Lung (tissue), 13 donors: Measurements from ENCODE around the gene ABL2. TPM values are rescaled to one million over a fixed set of nuclear protein-coding genes. Genes with fewer than 3 reads are reported as not detected.

Experiments
- ATAC-seq: fragments of 200-7000 bp; cut with Tn5 transposase; one replicate; pipeline ENCODE4 v1.9.1; 2020; ENCODE audit warnings: moderate number of reproducible peaks; ENCODE audit not compliant: insufficient read depth, low FRiP score
- DNase-seq, 3 donors: peaks; one replicate each; pipeline ENCODE4 v3.0.0-alpha.2; 2013 to 2017
- H3K27ac ChIP-seq, 2 donors: one replicate each; pipeline ENCODE4 v1.5.1; 2013; ENCODE audit warnings: mild to moderate bottlenecking in 2 of 2, moderate library complexity in 2 of 2, control low read depth in 1 of 2, inconsistent platforms in 1 of 2, low read depth in 1 of 2, low read length in 1 of 2
- H3K27me3 ChIP-seq, 3 donors: one replicate each; pipeline ENCODE4 v1.5.1; 2013; ENCODE audit warnings: low read length in 2 of 3; ENCODE audit not compliant: control insufficient read depth in 3 of 3, insufficient read depth in 3 of 3
- H3K36me3 ChIP-seq, 4 donors: one replicate each; pipeline ENCODE4 v1.5.1; 2013; ENCODE audit warnings: low read length in 4 of 4, mild to moderate bottlenecking in 1 of 4, moderate library complexity in 1 of 4; ENCODE audit not compliant: control insufficient read depth in 4 of 4, insufficient read depth in 4 of 4
- H3K4me1 ChIP-seq, 5 donors: one replicate each; pipeline ENCODE4 v1.5.1; 2013; ENCODE audit warnings: low read length in 5 of 5, mild to moderate bottlenecking in 2 of 5, moderate library complexity in 1 of 5; ENCODE audit not compliant: control insufficient read depth in 5 of 5, insufficient read depth in 5 of 5
- H3K4me3 ChIP-seq: one replicate; pipeline ENCODE4 v1.5.1; 2013; ENCODE audit warnings: mild to moderate bottlenecking, control low read depth, moderate library complexity
- H3K9ac ChIP-seq, 2 donors: one replicate each; pipeline ENCODE4 v1.5.1; 2013; ENCODE audit warnings: low read length in 2 of 2, control low read depth in 1 of 2; ENCODE audit not compliant: insufficient read depth in 1 of 2
- H3K9me3 ChIP-seq, 4 donors: one replicate each; pipeline ENCODE4 v1.5.1; 2013; ENCODE audit warnings: low read length in 3 of 4, mild to moderate bottlenecking in 1 of 4, moderate library complexity in 1 of 4; ENCODE audit not compliant: control insufficient read depth in 4 of 4, insufficient read depth in 3 of 4
- CTCF ChIP-seq: IDR thresholded peaks from 2 replicates; pipeline ENCODE4 v1.5.1; 2012; ENCODE audit warnings: mild to moderate bottlenecking; ENCODE audit errors: control extremely low read depth, extremely low read depth
- WGBS, 2 donors: extraction: QIAGEN DNeasy Blood & Tissue Kit; methylation state at CpG; one replicate each; pipeline ENCODE4 v1.1.7; 2013; 5-methylcytosine and 5-hydroxymethylcytosine counted together
- polyA plus RNA-seq, 2 donors: library from polyadenylated mRNA; stranded (reverse); fragments of 200-250 nt; gene quantifications; one replicate each; pipeline ENCODE4 v1.2.1, GENCODE V29; 2013
- small RNA-seq: library from RNA; depleted of rRNA; stranded (forward); fragments of <200 nt; gene quantifications from one replicate; pipeline ENCODE3, GENCODE V24; 2014; ENCODE audit warnings: low replicate concordance
- total RNA-seq, 2 donors: library from RNA; depleted of rRNA in 1 of 2; stranded (reverse); fragments of >200 nt in 1 of 2; gene quantifications; one replicate each; pipeline ENCODE4 v1.2.1, GENCODE V29; 2014 to 2021
- donor health status: control.
- donor health status: control.
- donor health status: Bipolar disorder and iron deficiency.
- donor health status: healthy.
- donor health status: DM: yes; HTN: yes; CAD: no.

The ABL2 gene
- total and polyA plus RNA-seq, 4 donors, result 3.3 to 27.8 (median 16.4) TPM

GRCh38 chr1:179055937-179056336 is 173.5 kb downstream of the ABL2 start:
- DNase-seq (no peak), ATAC-seq (no peak)
- Histone ChIP-seq H3K27me3 (no peaks in the 10 kb centered on the region), H3K4me1 (peaks cover 0 to 3% (median 0%) of the 10 kb centered on the region in 5 donors), H3K9ac (no peak overlapping the region), H3K27ac (no peak overlapping the region), H3K4me3 (no peak overlapping the region), H3K9me3 (peaks cover 0 to 1% (median 0%) of the 10 kb centered on the region in 4 donors), H3K36me3 (peaks cover 7 to 26% (median 12%) of the 10 kb centered on the region in 4 donors)
- no peak for TF ChIP-seq CTCF
- 100% methylated on average over 2 of the region's 2 CpGs for WGBS, 2 donors

- no peak overlapping the region for H3K9ac ChIP-seq
- H3K9me3 ChIP-seq, result peaks cover 0 to 1% (median 0%) of the 10 kb centered on the region in 4 donors
- H3K27me3 ChIP-seq, result no peaks in the 10 kb centered on the region
- WGBS, 2 donors, result 89 to 92% methylated on average over 2 of the region's 2 CpGs
- ATAC-seq, result no peak
- TF ChIP-seq CTCF, result no peak
- peaks cover 0 to 3% (median 0%) of the 10 kb centered on the region in 5 donors for H3K4me1 ChIP-seq
- H3K27ac ChIP-seq, result no peak overlapping the region
- no peak for DNase-seq
- peaks cover 5 to 22% (median 12%) of the 10 kb centered on the region in 4 donors for H3K36me3 ChIP-seq
- no peak overlapping the region for H3K4me3 ChIP-seq
Measured at GRCh38 chr1:179053486-179053885, 176.0 kb downstream of the ABL2 start.

GRCh38 chr1:179052776-179053175 is 176.7 kb downstream of the ABL2 start:
- no peak overlapping the region for H3K4me3 ChIP-seq
- H3K9me3 ChIP-seq, result peaks cover 0 to 1% (median 0%) of the 10 kb centered on the region in 4 donors
- TF ChIP-seq CTCF, result no peak
- H3K9ac ChIP-seq, result no peak overlapping the region
- H3K36me3 ChIP-seq, result peaks cover 3 to 22% (median 12%) of the 10 kb centered on the region in 4 donors
- H3K4me1 ChIP-seq, result peaks cover 0 to 2% (median 0%) of the 10 kb centered on the region in 5 donors
- ATAC-seq, result no peak
- no peak for DNase-seq
- H3K27ac ChIP-seq, result no peak overlapping the region
- WGBS, 2 donors, result 60 to 74% methylated on average over 2 of the region's 2 CpGs
- no peaks in the 10 kb centered on the region for H3K27me3 ChIP-seq

Small RNA genes lying within 50 kb of the gene (small RNA-seq; reads per million reads assigned to genes)
- gene AL512326.2 (not detected), gene AL512326.3 (not detected), gene EIF4A1P11 (not detected), gene RF00272 (not detected)

Other genes with a start within 250 kb of the ABL2 start
- gene FAM20B, start 203.8 kb downstream of the ABL2 start, total RNA-seq, result 10 to 100 TPM; 24.3 to 35.8 TPM
- 10 to 100 TPM in 1 of 2 donors, 1 to 10 TPM in 1; 7.9 to 13.7 TPM for gene FAM20B, start 203.8 kb downstream of the ABL2 start, polyA plus RNA-seq
- 10 to 100 TPM; 30.1 to 33.8 TPM for gene TOR3A, start 147.6 kb downstream of the ABL2 start, total RNA-seq
- gene TOR3A, start 147.6 kb downstream of the ABL2 start, polyA plus RNA-seq, result 10 to 100 TPM; 14.4 to 44.8 TPM
- 10 to 100 TPM; 41.6 to 76.0 TPM for gene SOAT1, start 64.1 kb upstream of the ABL2 start, total RNA-seq
- gene SOAT1, start 64.1 kb upstream of the ABL2 start, polyA plus RNA-seq, result 10 to 100 TPM; 10.5 to 26.0 TPM
- 1 to 10 TPM in 1 of 2 donors, under 1 TPM in 1; 0.52 to 2.7 TPM for gene AXDND1, start 136.3 kb upstream of the ABL2 start, total RNA-seq
- gene AXDND1, start 136.3 kb upstream of the ABL2 start, polyA plus RNA-seq, result under 1 TPM; 0.10 to 0.31 TPM